Astrocyte (in vitro differentiated cells and primary cell): ENCODE measurements around the gene GOLGA6L25.
"Not testable (repeated sequence)": the region's sequence is repeated elsewhere in the genome, so short reads cannot be mapped to it uniquely, and the experiment has no call there.

Experiments
- EZH2 ChIP-seq: IDR thresholded peaks from 2 replicates; pipeline ENCODE4 v1.6.1; 2012; ENCODE audit warnings: mild to moderate bottlenecking, low read length, inconsistent platforms; ENCODE audit not compliant: insufficient read depth
- TF ChIP-seq, protein P1 (sequence below): IDR thresholded peaks from 2 replicates; pipeline ENCODE4 v1.5.1; 2011; ENCODE audit warnings: low read depth, mild to moderate bottlenecking, inconsistent platforms, low read length, moderate library complexity; ENCODE audit not compliant: insufficient read depth

DNA sequence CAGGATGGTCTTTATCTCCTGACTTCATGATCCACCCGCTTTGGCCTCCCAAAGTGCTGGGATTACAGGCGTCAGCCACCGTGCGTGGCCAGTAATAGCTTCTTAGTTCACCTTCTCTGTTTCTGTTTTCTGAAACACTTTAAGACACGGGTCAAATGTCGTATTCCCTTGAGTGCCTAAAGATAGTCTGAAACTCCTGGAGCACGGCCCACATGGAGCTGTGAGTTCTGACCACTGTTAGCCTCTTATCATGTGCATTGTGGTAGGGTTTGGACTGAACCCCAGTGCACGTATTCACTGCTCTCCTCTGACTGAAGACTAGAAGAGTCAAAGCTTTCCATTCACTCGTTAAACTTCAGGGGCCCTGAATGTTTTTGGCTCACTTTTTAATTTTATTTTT lies 48.8 kb downstream of the GOLGA6L25 start:
- TF ChIP-seq, protein P1, sequence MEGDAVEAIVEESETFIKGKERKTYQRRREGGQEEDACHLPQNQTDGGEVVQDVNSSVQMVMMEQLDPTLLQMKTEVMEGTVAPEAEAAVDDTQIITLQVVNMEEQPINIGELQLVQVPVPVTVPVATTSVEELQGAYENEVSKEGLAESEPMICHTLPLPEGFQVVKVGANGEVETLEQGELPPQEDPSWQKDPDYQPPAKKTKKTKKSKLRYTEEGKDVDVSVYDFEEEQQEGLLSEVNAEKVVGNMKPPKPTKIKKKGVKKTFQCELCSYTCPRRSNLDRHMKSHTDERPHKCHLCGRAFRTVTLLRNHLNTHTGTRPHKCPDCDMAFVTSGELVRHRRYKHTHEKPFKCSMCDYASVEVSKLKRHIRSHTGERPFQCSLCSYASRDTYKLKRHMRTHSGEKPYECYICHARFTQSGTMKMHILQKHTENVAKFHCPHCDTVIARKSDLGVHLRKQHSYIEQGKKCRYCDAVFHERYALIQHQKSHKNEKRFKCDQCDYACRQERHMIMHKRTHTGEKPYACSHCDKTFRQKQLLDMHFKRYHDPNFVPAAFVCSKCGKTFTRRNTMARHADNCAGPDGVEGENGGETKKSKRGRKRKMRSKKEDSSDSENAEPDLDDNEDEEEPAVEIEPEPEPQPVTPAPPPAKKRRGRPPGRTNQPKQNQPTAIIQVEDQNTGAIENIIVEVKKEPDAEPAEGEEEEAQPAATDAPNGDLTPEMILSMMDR: not testable (repeated sequence)
- not testable (repeated sequence) for TF ChIP-seq EZH2
